SK-N-MC (cell line): ENCODE measurements around the gene DLG1.

Source experiments
- DNase-seq: peaks from one replicate; pipeline ENCODE4 v3.0.0-alpha.2; 2011; ENCODE audit warnings: low read depth, low spot score
- H3K27ac ChIP-seq: fragments of 200-600 bp; sonication (generic); 2 replicates; pipeline ENCODE4 v1.5.1; 2016; ENCODE audit warnings: mixed run types
- H3K36me3 ChIP-seq: fragments of 200-600 bp; sonication (generic); 2 replicates; pipeline ENCODE4 v1.6.1; 2017; ENCODE audit warnings: antibody characterized with exemption, low read length, mixed read lengths; ENCODE audit not compliant: insufficient read depth
- H3K4me3 ChIP-seq: fragments of 200-600 bp; sonication (generic); 2 replicates; pipeline ENCODE4 v1.5.1; 2016
- H3K9ac ChIP-seq: fragments of 200-600 bp; sonication (generic); 2 replicates; pipeline ENCODE4 v1.8.0; 2017; ENCODE audit warnings: mixed run types, mixed read lengths; ENCODE audit not compliant: insufficient read length
- H3K9me3 ChIP-seq: fragments of 200-600 bp; sonication (generic); 2 replicates; pipeline ENCODE4 v1.6.1; 2017; ENCODE audit warnings: low read depth, mild to moderate bottlenecking, antibody characterized with exemption, low read length, moderate library complexity, mixed read lengths
- EZH2 ChIP-seq: fragments of 200-600 bp; sonication (generic); IDR thresholded peaks from one replicate; pipeline ENCODE4 v1.6.1; 2017; ENCODE audit warnings: antibody characterized with exemption
- FOXP2 ChIP-seq: optimal IDR thresholded peaks from 2 replicates; pipeline ENCODE3; 2011; ENCODE audit warnings: mild to moderate bottlenecking, moderate library complexity; ENCODE audit not compliant: insufficient read depth; ENCODE audit errors: extremely low read length, control extremely low read depth
- POLR2AphosphoS5 ChIP-seq: IDR thresholded peaks from 2 replicates; pipeline ENCODE4 v1.6.1; 2012; ENCODE audit warnings: mild to moderate bottlenecking, low read depth, low read length, borderline replicate concordance

DLG1 gene

GRCh38 chr3:197003461-197004385 lies 294.7 kb downstream of the DLG1 start:
- no peak for TF ChIP-seq POLR2AphosphoS5
- no peak for TF ChIP-seq EZH2
- no peak for TF ChIP-seq FOXP2
- Histone ChIP-seq H3K9ac (peak overlapping the region; percentile 77), H3K36me3 (no peaks in the 10 kb centered on the region), H3K4me3 (peak overlapping the region; percentile 71), H3K27ac (peak overlapping the region; percentile 77), H3K9me3 (no peaks in the 10 kb centered on the region)
- DNase-seq, result no peak

- Histone ChIP-seq H3K36me3 (no peaks in the 10 kb centered on the region), H3K27ac (peak overlapping the region; percentile 75; the same call in 1 of the 2 replicates), H3K4me3 (peak overlapping the region; percentile 71), H3K9ac (peak overlapping the region; percentile 77), H3K9me3 (no peaks in the 10 kb centered on the region)
- TF ChIP-seq POLR2AphosphoS5 (no peak), EZH2 (no peak), FOXP2 (no peak)
- no peak for DNase-seq
These were observed 295.5 kb downstream of the DLG1 start for GRCh38 chr3:197002701-197003454.

GRCh38 chr3:197001972-197002700 lies 296.3 kb downstream of the DLG1 start:
- Histone ChIP-seq H3K4me3 (no peak overlapping the region), H3K9ac (no peak overlapping the region), H3K36me3 (no peaks in the 10 kb centered on the region), H3K9me3 (no peaks in the 10 kb centered on the region), H3K27ac (peak overlapping the region; percentile 75)
- TF ChIP-seq FOXP2, result no peak
- TF ChIP-seq EZH2, result no peak
- TF ChIP-seq POLR2AphosphoS5, result no peak
- DNase-seq, result no peak

GRCh38 chr3:197001106-197001971 lies 297.1 kb downstream of the DLG1 start:
- H3K27ac ChIP-seq, result peak overlapping the region; percentile 75
- H3K36me3 ChIP-seq, result no peaks in the 10 kb centered on the region
- H3K4me3 ChIP-seq, result no peak overlapping the region
- no peaks in the 10 kb centered on the region for H3K9me3 ChIP-seq
- no peak for DNase-seq
- TF ChIP-seq POLR2AphosphoS5 (no peak), EZH2 (no peak), FOXP2 (no peak)
- H3K9ac ChIP-seq, result no peak overlapping the region

GRCh38 chr3:197000211-197000610 lies 298.2 kb downstream of the DLG1 start:
- Histone ChIP-seq H3K27ac (no peak overlapping the region), H3K36me3 (no peaks in the 10 kb centered on the region), H3K9ac (no peak overlapping the region), H3K4me3 (no peak overlapping the region), H3K9me3 (no peaks in the 10 kb centered on the region)
- no peak for TF ChIP-seq EZH2
- no peak for TF ChIP-seq POLR2AphosphoS5
- TF ChIP-seq FOXP2, result no peak
- DNase-seq, result no peak

- Histone ChIP-seq H3K9me3 (no peaks in the 10 kb centered on the region), H3K4me3 (no peak overlapping the region), H3K9ac (no peak overlapping the region), H3K27ac (no peak overlapping the region), H3K36me3 (no peaks in the 10 kb centered on the region)
- no peak for TF ChIP-seq FOXP2
- TF ChIP-seq POLR2AphosphoS5, result no peak
- no peak for TF ChIP-seq EZH2
- no peak for DNase-seq
These were observed 299.2 kb downstream of the DLG1 start for GRCh38 chr3:196998966-196999760.

GRCh38 chr3:196997311-196997710 lies 301.1 kb downstream of the DLG1 start:
- Histone ChIP-seq H3K9ac (no peak overlapping the region), H3K9me3 (no peaks in the 10 kb centered on the region), H3K4me3 (no peak overlapping the region), H3K27ac (no peak overlapping the region), H3K36me3 (no peaks in the 10 kb centered on the region)
- DNase-seq, result no peak
- TF ChIP-seq FOXP2 (no peak), EZH2 (no peak), POLR2AphosphoS5 (no peak)
